GM18511 (cell line): ENCODE measurements around the gene KAT14.
"Not testable (repeated sequence)": the region's sequence is repeated elsewhere in the genome, so short reads cannot be mapped to it uniquely, and the experiment has no call there.

Experiments used
- ATAC-seq: cut with Tn5 transposase; IDR thresholded peaks from one replicate; pipeline ENCODE4 v1.9.1; 2021; ENCODE audit warnings: mild to moderate bottlenecking, moderate library complexity; ENCODE audit not compliant: unreplicated experiment

KAT14 gene

DNA sequence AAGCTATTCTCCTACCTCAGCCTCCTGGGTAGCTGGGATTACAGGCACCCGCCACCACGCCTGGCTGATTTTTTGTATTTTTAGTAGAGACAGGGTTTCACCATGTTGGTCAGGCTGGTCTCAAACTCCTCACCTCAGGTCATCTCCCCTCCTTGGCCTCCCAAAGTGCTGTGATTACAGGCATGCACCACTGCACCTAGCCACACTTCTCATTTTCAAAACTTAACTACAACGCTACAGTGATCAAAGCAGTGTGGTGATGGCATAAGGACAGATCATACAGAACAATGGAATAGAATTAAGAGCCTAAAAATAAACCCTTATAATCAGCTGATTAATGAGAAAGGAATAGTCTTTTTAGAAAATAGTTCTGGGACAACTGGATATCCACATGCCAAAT lies 66.0 kb downstream of the KAT14 start:
- ATAC-seq, result not testable (repeated sequence)

DNA sequence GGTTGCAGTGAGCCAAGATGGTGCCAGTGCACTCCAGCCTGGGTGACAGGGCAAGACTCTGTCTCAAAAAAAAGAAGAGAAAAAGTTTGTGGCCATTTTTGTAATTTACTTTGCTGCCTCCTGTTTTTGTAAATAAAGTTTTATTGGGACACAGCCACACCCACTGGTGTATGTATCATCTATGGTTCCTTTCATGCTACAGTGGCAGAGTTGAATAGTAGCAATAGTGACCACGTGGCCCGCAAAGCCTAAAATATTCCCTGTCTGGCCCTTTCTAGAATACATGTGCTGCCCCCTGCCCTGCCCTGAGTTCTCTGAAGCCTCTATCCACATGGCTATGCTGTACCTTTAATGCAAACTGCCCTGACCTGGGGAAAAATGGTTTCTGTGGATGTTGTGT lies 75.3 kb downstream of the KAT14 start:
- no peak for ATAC-seq

DNA sequence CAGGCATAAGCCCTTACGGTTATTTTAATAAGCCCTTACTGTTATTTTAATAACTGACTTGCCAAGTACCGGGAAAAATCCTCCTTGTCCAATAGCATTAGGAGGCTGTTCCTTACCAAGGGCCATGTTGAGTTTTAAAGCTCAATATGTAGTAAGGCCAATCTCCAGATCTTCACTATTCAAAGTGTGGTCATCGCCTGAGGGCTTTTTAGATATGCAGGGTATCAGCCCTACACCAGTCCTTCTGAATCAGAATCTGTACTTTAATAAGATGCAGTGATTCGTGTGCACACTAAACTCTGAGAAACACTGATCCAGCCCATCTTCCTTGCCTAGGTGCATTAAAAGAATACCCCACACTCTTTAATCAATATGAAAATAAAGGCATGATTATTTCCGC lies 77.9 kb downstream of the KAT14 start:
- ATAC-seq, result no peak

DNA sequence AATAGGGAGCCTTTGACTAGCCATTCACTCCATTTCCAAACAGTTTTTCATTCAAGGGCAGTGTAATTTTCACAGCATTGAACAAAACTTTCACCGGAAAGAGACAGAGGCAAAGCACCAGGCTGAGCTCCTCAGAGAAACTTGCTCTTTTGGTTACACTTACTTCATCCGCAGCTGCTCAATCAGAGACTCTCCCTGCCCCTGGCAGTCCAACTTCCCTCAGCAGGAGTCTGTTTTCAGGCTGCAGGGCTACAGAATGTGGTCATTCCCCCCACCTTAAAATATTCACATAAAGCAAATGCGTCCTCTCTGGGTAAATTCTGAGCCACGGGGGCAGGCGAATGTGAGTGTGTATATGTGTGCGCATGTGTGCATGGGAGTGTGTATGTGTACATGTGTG lies 80.6 kb downstream of the KAT14 start:
- no peak for ATAC-seq

DNA sequence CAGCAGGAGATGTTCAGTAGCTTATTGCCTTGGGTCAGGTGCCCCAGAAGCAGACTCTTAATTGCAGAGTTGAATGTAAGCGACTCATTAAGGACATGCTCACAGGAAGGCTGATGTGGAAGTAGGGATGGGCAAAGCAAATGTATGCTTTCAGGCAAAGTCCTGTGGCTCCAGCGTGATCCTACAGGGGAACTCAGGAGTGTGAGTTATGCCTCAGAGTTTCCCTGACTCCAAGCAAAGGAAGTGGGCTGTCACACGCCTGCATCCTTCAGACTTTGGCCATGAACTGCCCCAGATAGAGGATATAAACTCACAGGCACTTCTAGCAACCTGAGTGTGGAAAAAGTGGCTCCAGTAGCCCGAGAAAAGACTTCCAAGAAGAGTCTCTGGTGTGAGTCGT lies 85.7 kb downstream of the KAT14 start:
- no peak for ATAC-seq

DNA sequence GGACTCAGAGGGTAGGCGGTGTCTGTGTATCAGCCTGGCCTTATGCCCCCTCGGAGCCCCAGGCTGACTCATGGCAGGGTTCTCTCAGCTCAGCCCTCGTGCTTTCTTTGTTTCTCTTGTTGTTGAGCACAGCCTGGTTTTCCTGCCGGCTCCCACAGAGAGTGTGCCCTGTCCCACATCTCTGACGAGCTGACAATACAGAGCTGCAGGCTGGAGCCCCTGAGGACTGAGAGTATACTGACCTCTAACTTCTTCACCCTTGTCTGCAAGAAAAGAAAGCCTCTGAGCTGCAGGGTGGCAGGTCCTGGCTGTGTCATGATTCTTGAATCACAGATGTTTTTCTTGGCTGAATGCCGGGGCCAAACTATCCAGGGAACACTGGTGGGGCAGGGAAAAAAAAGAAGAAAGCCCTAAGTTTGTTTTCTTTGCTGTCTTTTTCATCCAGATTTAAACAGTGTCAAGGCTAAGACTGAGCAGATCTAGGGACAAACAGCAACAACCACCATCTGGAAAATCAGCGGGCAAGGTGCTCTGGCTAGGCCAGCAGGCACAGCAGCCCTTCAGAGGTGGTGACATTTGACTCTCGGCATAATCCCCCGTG lies 87.4 kb downstream of the KAT14 start:
- ATAC-seq, result no peak

DNA sequence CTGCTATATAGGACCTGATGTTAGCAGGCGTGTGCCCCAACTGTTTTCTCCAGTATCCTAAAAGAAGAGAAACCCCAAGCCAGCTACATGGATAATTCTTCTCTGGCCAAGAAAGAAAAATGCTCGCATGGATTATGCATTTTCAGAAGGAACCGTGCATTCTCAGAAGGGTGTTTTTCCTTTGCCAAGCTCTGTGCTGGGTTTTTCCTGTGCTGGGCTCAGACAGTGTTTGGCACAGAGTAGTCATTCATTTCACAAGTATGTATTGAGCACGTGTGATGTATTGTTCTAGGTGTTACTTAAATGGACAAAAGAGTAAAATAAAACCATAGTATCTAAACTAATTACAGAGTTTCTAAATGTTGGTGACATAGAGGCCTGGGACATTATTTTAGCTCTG lies 88.0 kb downstream of the KAT14 start:
- ATAC-seq, result no peak

DNA sequence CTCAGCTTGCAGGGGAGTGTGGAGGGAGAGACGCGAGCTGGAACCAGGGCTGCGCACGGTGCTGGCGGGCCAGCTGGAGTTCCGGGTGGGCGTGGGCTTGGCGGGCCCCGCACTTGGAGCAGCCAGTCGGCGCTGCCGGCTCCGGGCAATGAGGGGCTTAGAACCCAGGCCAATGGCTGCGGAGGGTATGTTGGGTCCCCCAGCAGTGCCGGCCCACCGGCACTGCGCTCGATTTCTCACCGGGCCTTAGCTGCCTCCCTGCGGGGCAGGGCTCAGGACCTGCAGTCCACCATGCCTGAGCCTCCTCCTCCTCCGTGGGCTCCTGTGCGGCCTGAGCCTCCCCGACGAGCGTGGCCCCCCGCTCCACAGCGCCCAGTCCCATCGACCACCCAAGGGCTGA lies 89.1 kb downstream of the KAT14 start:
- not testable (repeated sequence) for ATAC-seq

DNA sequence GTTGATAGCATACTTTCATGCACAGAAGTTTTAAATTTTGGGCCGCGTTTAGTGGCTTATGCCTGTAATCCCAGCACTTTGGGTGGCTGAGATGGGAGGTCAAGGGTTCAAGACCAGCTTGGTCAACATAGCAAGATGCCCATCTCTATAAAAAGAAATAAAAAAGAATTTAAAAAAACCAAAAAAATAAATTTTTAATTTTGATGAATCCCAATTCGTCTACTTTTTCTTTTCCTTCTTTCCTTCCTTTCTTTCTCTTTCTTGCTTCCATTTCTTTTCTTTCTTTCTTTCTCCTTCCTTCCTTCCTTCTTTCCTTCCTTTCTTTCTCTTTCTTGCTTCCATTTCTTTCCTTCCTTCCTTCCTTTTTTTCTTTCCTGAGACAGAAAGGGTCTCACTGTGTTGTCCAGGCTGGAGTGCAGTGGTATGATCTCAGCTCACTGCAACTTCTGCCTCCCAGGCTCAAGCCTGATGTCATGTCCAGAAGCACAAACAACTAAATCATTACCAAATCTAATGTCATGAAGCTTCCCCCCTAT lies 95.8 kb downstream of the KAT14 start:
- no peak for ATAC-seq
